IMR-90 (cell line): ENCODE measurements around the gene RUNX1. TPM values are rescaled to one million over a fixed set of nuclear protein-coding genes. Genes with fewer than 3 reads are reported as not detected.

Source experiments
- ATAC-seq: fragments of 200-7000 bp; cut with Tn5 transposase; 2 replicates; pipeline ENCODE4 v1.9.1; 2020; ENCODE audit warnings: low read depth, mild to moderate bottlenecking, moderate library complexity
- BruUV-seq: library from RNA; stranded (reverse); fragments of 400-500 nt; replicated peaks from 2 replicates; lab custom pipeline; 2021; lab: Mats Ljungman, UMichigan
- CTCF ChIA-PET: fragments of 300-600 bp; formaldehyde crosslinking; extraction: SDS; loops from one replicate; lab custom pipeline; 2021; ENCODE audit warnings: antibody characterized with exemption; lab: Yijun Ruan, JAX
- POLR2A ChIA-PET: fragments of 300-600 bp; sonication (Branson Sonifier 250); formaldehyde crosslinking; loops from one replicate; lab custom pipeline; 2022; ENCODE audit warnings: antibody characterized with exemption; ENCODE audit not compliant: unreplicated experiment; lab: Charles Lee
- DNase-seq: peaks from one replicate; pipeline ENCODE4 v3.0.0; 2013
- H2AFZ ChIP-seq: replicated peaks from 2 replicates; pipeline ENCODE3; 2013; ENCODE audit warnings: low read length, mild to moderate bottlenecking; ENCODE audit not compliant: poor library complexity
- H2AK5ac ChIP-seq: 2 replicates; pipeline ENCODE4 v1.6.1; 2013; ENCODE audit warnings: low read depth, low read length, inconsistent platforms
- H2AK9ac ChIP-seq: replicated peaks from 2 replicates; pipeline ENCODE3; 2013; ENCODE audit warnings: mild to moderate bottlenecking, low read depth, low read length, moderate library complexity; ENCODE audit not compliant: poor library complexity
- H2BK120ac ChIP-seq: 2 replicates; pipeline ENCODE4 v1.6.1; 2013; ENCODE audit warnings: low read depth, low read length, inconsistent platforms
- H2BK15ac ChIP-seq: 3 replicates; pipeline ENCODE4 v1.6.1; 2013; ENCODE audit warnings: low read depth, low read length, inconsistent platforms
- H2BK20ac ChIP-seq: 2 replicates; pipeline ENCODE4 v1.6.1; 2013; ENCODE audit warnings: low read depth, mild to moderate bottlenecking, inconsistent platforms, low read length, moderate library complexity
- H2BK5ac ChIP-seq: 2 replicates; pipeline ENCODE4 v1.6.1; 2013; ENCODE audit warnings: mild to moderate bottlenecking, low read depth, low read length, inconsistent platforms; ENCODE audit not compliant: poor library complexity, severe bottlenecking
- H3K14ac ChIP-seq: replicated peaks from 2 replicates; pipeline ENCODE4 v1.6.1; 2013; ENCODE audit warnings: low read depth, low read length, inconsistent platforms
- H3K18ac ChIP-seq: 2 replicates; pipeline ENCODE4 v1.6.1; 2013; ENCODE audit warnings: low read depth, low read length, control low read depth
- H3K23ac ChIP-seq: 2 replicates; pipeline ENCODE4 v1.6.1; 2013; ENCODE audit warnings: low read depth, low read length, inconsistent platforms
- H3K27ac ChIP-seq: 2 replicates; pipeline ENCODE4 v1.5.1; 2013; ENCODE audit warnings: mild to moderate bottlenecking, control low read depth, low read length; ENCODE audit not compliant: insufficient read depth
- H3K27me3 ChIP-seq: 2 replicates; pipeline ENCODE4 v1.6.1; 2013; ENCODE audit warnings: low read length; ENCODE audit not compliant: control insufficient read depth, insufficient read depth
- H3K36me3 ChIP-seq: 2 replicates; pipeline ENCODE4 v1.6.1; 2013; ENCODE audit warnings: low read length, mixed read lengths; ENCODE audit not compliant: control insufficient read depth, insufficient read depth
- H3K4ac ChIP-seq: 2 replicates; pipeline ENCODE4 v1.6.1; 2013; ENCODE audit warnings: low read depth, low read length, inconsistent platforms
- H3K4me1 ChIP-seq: 2 replicates; pipeline ENCODE4 v1.6.1; 2013; ENCODE audit warnings: low read length, mixed read lengths; ENCODE audit not compliant: control insufficient read depth, insufficient read depth
- H3K4me2 ChIP-seq: 2 replicates; pipeline ENCODE4 v1.6.1; 2013; ENCODE audit warnings: low read depth, mild to moderate bottlenecking, control low read depth, low read length, moderate library complexity
- H3K4me3 ChIP-seq: 2 replicates; pipeline ENCODE4 v1.5.1; 2013; ENCODE audit warnings: low read depth, mild to moderate bottlenecking, control low read depth, low read length, moderate library complexity; ENCODE audit not compliant: insufficient read depth
- H3K56ac ChIP-seq: 2 replicates; pipeline ENCODE4 v1.6.1; 2013; ENCODE audit warnings: low read length, inconsistent platforms; ENCODE audit not compliant: insufficient read depth; ENCODE audit errors: extremely low read depth
- H3K79me1 ChIP-seq, 2 experiments: 2 replicates each; pipeline ENCODE4 v1.6.1; 2013; ENCODE audit warnings: low read length in 2 of 2, inconsistent platforms in 1 of 2, low read depth in 1 of 2
- H3K9ac ChIP-seq: 2 replicates; pipeline ENCODE4 v1.6.1; 2013; ENCODE audit warnings: low read depth, low read length, control low read depth
- H3K9me1 ChIP-seq: 2 replicates; pipeline ENCODE4 v1.6.1; 2013; ENCODE audit warnings: low read length, inconsistent platforms; ENCODE audit not compliant: insufficient read depth
- H3K9me3 ChIP-seq: 2 replicates; pipeline ENCODE4 v1.6.1; 2013; ENCODE audit warnings: low read length; ENCODE audit not compliant: control insufficient read depth, insufficient read depth
- H4K20me1 ChIP-seq: 2 replicates; pipeline ENCODE4 v1.6.1; 2013; ENCODE audit warnings: low read length, inconsistent platforms; ENCODE audit not compliant: insufficient read depth
- H4K5ac ChIP-seq: 2 replicates; pipeline ENCODE4 v1.6.1; 2013; ENCODE audit warnings: mild to moderate bottlenecking, low read depth, low read length, control low read depth
- H4K8ac ChIP-seq, 2 experiments: 2 replicates each; pipeline ENCODE4 v1.6.1; 2013; ENCODE audit warnings: low read depth in 2 of 2, low read length in 2 of 2, control low read depth in 1 of 2, inconsistent platforms in 1 of 2
- H4K91ac ChIP-seq: 2 replicates; pipeline ENCODE4 v1.6.1; 2013; ENCODE audit warnings: low read depth, low read length, inconsistent platforms; ENCODE audit not compliant: insufficient read depth
- BHLHE40 ChIP-seq: fragments of 150-350 bp; IDR thresholded peaks from 2 replicates; pipeline ENCODE4 v1.6.1; 2016; ENCODE audit warnings: mild to moderate bottlenecking, low read depth, low read length
- CEBPB ChIP-seq: IDR thresholded peaks from 2 replicates; pipeline ENCODE4 v1.6.1; 2012; ENCODE audit warnings: low read depth, low read length, improper control_type of control experiment
- CTCF ChIP-seq: conservative IDR thresholded peaks from 2 replicates; pipeline ENCODE4 v1.5.1; 2012; ENCODE audit warnings: mild to moderate bottlenecking, low read depth, low read length, improper control_type of control experiment
- ELK1 ChIP-seq: fragments of 150-350 bp; IDR thresholded peaks from 2 replicates; pipeline ENCODE4 v1.6.1; 2016; ENCODE audit warnings: low read depth, mild to moderate bottlenecking, low read length, moderate library complexity, borderline replicate concordance
- FOS ChIP-seq: fragments of 150-350 bp; IDR thresholded peaks from 2 replicates; pipeline ENCODE4 v1.6.1; 2016; ENCODE audit warnings: low read depth, low read length
- MAZ ChIP-seq: IDR thresholded peaks from 2 replicates; pipeline ENCODE4 v1.6.1; 2012; ENCODE audit warnings: low read depth, mild to moderate bottlenecking, low read length, improper control_type of control experiment, moderate library complexity, borderline replicate concordance
- MXI1 ChIP-seq: IDR thresholded peaks from 2 replicates; pipeline ENCODE4 v1.6.1; 2012; ENCODE audit warnings: low read depth, mild to moderate bottlenecking, low read length, moderate library complexity, borderline replicate concordance
- NFE2L2 ChIP-seq: fragments of 150-350 bp; IDR thresholded peaks from 2 replicates; pipeline ENCODE4 v1.6.1; 2016; ENCODE audit warnings: low read depth, mild to moderate bottlenecking, low read length
- POLR2A ChIP-seq: IDR thresholded peaks from 2 replicates; pipeline ENCODE4 v1.6.1; 2012; ENCODE audit warnings: mild to moderate bottlenecking, low read depth, low read length
- RAD21 ChIP-seq: IDR thresholded peaks from 2 replicates; pipeline ENCODE4 v1.6.1; 2012; ENCODE audit warnings: low read length, improper control_type of control experiment
- RCOR1 ChIP-seq: IDR thresholded peaks from 2 replicates; pipeline ENCODE4 v1.6.1; 2012; ENCODE audit warnings: mild to moderate bottlenecking, low read length, improper control_type of control experiment; ENCODE audit not compliant: insufficient replicate concordance
- RFX5 ChIP-seq: IDR thresholded peaks from 2 replicates; pipeline ENCODE4 v1.8.0; 2012; ENCODE audit warnings: low read depth, mild to moderate bottlenecking, low read length, moderate library complexity
- SMC3 ChIP-seq: fragments of 150-350 bp; IDR thresholded peaks from 2 replicates; pipeline ENCODE4 v1.6.1; 2016; ENCODE audit warnings: low read depth, mild to moderate bottlenecking, antibody characterized with exemption, low read length, moderate library complexity
- USF2 ChIP-seq: fragments of 150-350 bp; IDR thresholded peaks from 2 replicates; pipeline ENCODE4 v1.6.1; 2017; ENCODE audit warnings: mild to moderate bottlenecking, antibody characterized with exemption, low read length, low read depth
- WGBS, 2 experiments: methylation state at CpG; one replicate each; pipeline versions ENCODE4 v1.1.5 to v1.1.7; 2013; ENCODE audit warnings: missing lambda C conversion rate in 2 of 2; ENCODE audit not compliant: insufficient read length in 1 of 2; ENCODE audit errors: extremely low coverage in 2 of 2; 5-methylcytosine and 5-hydroxymethylcytosine counted together
- dilution Hi-C: fragments of 300-500 bp; cut with HindIII; formaldehyde crosslinking; loops from one replicate; pipeline ENCODE4 v1.14.3; 2018; ENCODE audit warnings: low sequenced_read_pairs; ENCODE audit not compliant: unreplicated experiment
- in situ Hi-C: fragments of 300-500 bp; cut with MboI; formaldehyde crosslinking; loops from 3 replicates; pipeline ENCODE4 v1.14.3; 2019; ENCODE audit warnings: low sequenced_read_pairs, inconsistent platforms, mixed read lengths
- intact Hi-C: fragments of 100-400 bp; cut with micrococcal nuclease; formaldehyde crosslinking; loops from 2 replicates; pipeline ENCODE4 v1.10.0; 2022
- polyA plus RNA-seq, 3 experiments: library from polyadenylated mRNA; depleted of rRNA; stranded (reverse); fragments of >200 nt; gene quantifications; 2 replicates each; pipeline ENCODE4 v1.2.3, GENCODE V29; 2012; ENCODE audit warnings: low replicate concordance in 1 of 3
- total RNA-seq: library from RNA; depleted of rRNA; stranded (reverse); fragments of >200 nt; gene quantifications from 2 replicates; pipeline ENCODE4 v1.2.3, GENCODE V29; 2012

Gene RUNX1
- total and polyA plus RNA-seq, 2 of the 4 experiments (the other 2 are of a cell fraction): 34.5 to 56.5 TPM

GRCh38 chr21:34858559-34858958 is 190.5 kb downstream of the RUNX1 start:
- no peak overlapping the region for H2BK5ac ChIP-seq
- POLR2A ChIA-PET: no interaction called here
- no peaks in the 10 kb centered on the region for H3K27me3 ChIP-seq
- no peak overlapping the region for H2BK120ac ChIP-seq
- H3K4me2 ChIP-seq: no peak overlapping the region
- H3K79me1 ChIP-seq: peaks cover 62 to 82% of the 10 kb centered on the region in 2 experiments
- no peaks in the 10 kb centered on the region for H3K9me3 ChIP-seq
- DNase-seq (no peak), ATAC-seq (no peak)
- TF ChIP-seq BHLHE40: no peak
- TF ChIP-seq MXI1: no peak
- no peak for TF ChIP-seq USF2
- no peak for TF ChIP-seq RCOR1
- no peak for TF ChIP-seq CTCF
- TF ChIP-seq RFX5: no peak
- TF ChIP-seq SMC3: no peak
- TF ChIP-seq CEBPB: no peak
- TF ChIP-seq POLR2A: no peak
- TF ChIP-seq NFE2L2: no peak
- TF ChIP-seq MAZ: no peak
- no peak for TF ChIP-seq RAD21
- TF ChIP-seq ELK1: no peak
- TF ChIP-seq FOS: no peak
- intact Hi-C loops: no loop called here
- no peak overlapping the region for H3K23ac ChIP-seq
- no peak overlapping the region for H2AK9ac ChIP-seq
- H2AFZ ChIP-seq: no peak overlapping the region
- no CpG with 5 or more reads among the region's 3 CpGs for WGBS, 2 experiments
- H3K56ac ChIP-seq: no peak overlapping the region
- 0 out of 2 replicates have a peak overlapping the region, but pooled peaks have one; percentile 8 for H3K14ac ChIP-seq
- no peak overlapping the region for H3K18ac ChIP-seq
- dilution Hi-C loops: no loop called here
- no peak overlapping the region for H2AK5ac ChIP-seq
- H4K20me1 ChIP-seq: peaks cover 88% of the 10 kb centered on the region
- no peak overlapping the region for H2BK15ac ChIP-seq
- H3K4me3 ChIP-seq: no peak overlapping the region
- 0 out of 2 replicates have a peak overlapping the region, but pooled peaks have one; percentile 13 for H3K4ac ChIP-seq
- H3K9ac ChIP-seq: no peak overlapping the region
- no peak overlapping the region for H4K5ac ChIP-seq
- H3K36me3 ChIP-seq: peaks cover 71% of the 10 kb centered on the region
- in situ Hi-C loops: no loop called here
- no peak overlapping the region for H4K91ac ChIP-seq
- CTCF ChIA-PET: no interaction called here
- peaks cover 28% of the 10 kb centered on the region for H3K9me1 ChIP-seq
- H3K27ac ChIP-seq: no peak overlapping the region
- no TSS peak for BruUV-seq
- H3K4me1 ChIP-seq: peaks cover 15% of the 10 kb centered on the region
- no peak overlapping the region for H2BK20ac ChIP-seq
- H4K8ac ChIP-seq: no peak overlapping the region
